NCI-H128 (cell line): Measurements from ENCODE around the gene COA8.
"Not testable (repeated sequence)": the region's sequence is repeated elsewhere in the genome, so short reads cannot be mapped to it uniquely, and the experiment has no call there.

Source experiments
- DNase-seq: peaks from one replicate; lab custom pipeline; 2025; ENCODE audit not compliant: unreplicated experiment; lab: John Stamatoyannopoulos, UW

COA8 gene

GRCh38 chr14:103525430-103526246, 37.1 kb upstream of the COA8 start:
- DNase-seq = not testable (repeated sequence)

- no peak for DNase-seq
These were observed 36.4 kb upstream of the COA8 start for GRCh38 chr14:103526247-103526913.

- no peak for DNase-seq
These were observed 35.9 kb upstream of the COA8 start for GRCh38 chr14:103526914-103527248.

GRCh38 chr14:103527408-103528145, 35.2 kb upstream of the COA8 start:
- no peak for DNase-seq

- DNase-seq = no peak
These were observed 34.6 kb upstream of the COA8 start for GRCh38 chr14:103528146-103528586.

GRCh38 chr14:103528587-103529382, 34.0 kb upstream of the COA8 start, which contains the start of gene TRMT61A:
Gene TRMT61A, plus strand, starts transcription at chr14:103529196. Its CDS starts 783 bp downstream, at chr14:103529979.
- DNase-seq = peak; percentile 78

- no peak for DNase-seq
These were observed 33.1 kb upstream of the COA8 start for GRCh38 chr14:103529383-103530365.

GRCh38 chr14:103530390-103530789, 32.4 kb upstream of the COA8 start:
- no peak for DNase-seq

GRCh38 chr14:103530831-103531230, 31.9 kb upstream of the COA8 start:
- DNase-seq = no peak

GRCh38 chr14:103531421-103532215, 31.1 kb upstream of the COA8 start:
- DNase-seq = no peak

GRCh38 chr14:103532216-103533136, 30.3 kb upstream of the COA8 start:
- DNase-seq = no peak

- DNase-seq = no peak
These were observed 29.4 kb upstream of the COA8 start for GRCh38 chr14:103533137-103533998.

GRCh38 chr14:103533999-103534575, 28.7 kb upstream of the COA8 start:
- DNase-seq = no peak

- DNase-seq = no peak
These were observed 28.1 kb upstream of the COA8 start for GRCh38 chr14:103534576-103535061.

- DNase-seq = no peak
These were observed 27.5 kb upstream of the COA8 start for GRCh38 chr14:103535081-103535890.
